ENCODE measurements around the gene MFSD2B.

MFSD2B gene

DNA sequence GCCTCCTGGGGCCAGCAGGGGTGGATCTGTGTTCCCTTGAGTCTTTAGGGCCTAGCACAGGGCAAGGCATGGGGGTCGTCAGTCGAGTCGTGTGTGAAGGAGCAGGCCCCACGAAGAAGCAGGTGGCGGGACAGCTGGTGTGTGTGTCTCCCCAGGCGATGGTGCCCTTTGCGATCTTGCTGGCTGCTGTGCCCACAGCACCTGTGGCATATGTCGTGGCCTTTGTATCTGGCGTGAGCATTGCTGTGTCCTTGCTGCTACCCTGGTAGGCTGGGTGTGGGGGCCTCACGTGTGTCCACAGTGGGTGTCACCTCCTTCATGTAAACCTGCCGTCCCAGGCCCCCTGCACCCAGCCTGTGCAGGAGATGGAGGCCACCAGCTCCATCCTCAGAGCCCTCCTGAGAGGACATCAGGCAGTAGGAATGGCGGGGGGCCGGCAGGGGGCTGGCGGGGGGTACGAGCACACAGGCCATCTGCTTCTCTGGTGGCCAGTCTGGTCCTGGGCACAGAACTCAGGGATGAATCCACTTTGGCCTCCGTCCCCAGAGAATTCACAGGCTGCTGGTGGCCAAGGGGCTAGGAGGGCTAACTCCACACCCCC is 13.2 kb downstream of the MFSD2B start:
- H3K9me3 ChIP-seq (ENCODE audit: insufficient read depth, low read length) = no peaks in the 10 kb centered on the region
- no peaks in the 10 kb centered on the region for H4K20me1 ChIP-seq (ENCODE audit: low read depth, low read length)
- TF ChIP-seq, protein P1, sequence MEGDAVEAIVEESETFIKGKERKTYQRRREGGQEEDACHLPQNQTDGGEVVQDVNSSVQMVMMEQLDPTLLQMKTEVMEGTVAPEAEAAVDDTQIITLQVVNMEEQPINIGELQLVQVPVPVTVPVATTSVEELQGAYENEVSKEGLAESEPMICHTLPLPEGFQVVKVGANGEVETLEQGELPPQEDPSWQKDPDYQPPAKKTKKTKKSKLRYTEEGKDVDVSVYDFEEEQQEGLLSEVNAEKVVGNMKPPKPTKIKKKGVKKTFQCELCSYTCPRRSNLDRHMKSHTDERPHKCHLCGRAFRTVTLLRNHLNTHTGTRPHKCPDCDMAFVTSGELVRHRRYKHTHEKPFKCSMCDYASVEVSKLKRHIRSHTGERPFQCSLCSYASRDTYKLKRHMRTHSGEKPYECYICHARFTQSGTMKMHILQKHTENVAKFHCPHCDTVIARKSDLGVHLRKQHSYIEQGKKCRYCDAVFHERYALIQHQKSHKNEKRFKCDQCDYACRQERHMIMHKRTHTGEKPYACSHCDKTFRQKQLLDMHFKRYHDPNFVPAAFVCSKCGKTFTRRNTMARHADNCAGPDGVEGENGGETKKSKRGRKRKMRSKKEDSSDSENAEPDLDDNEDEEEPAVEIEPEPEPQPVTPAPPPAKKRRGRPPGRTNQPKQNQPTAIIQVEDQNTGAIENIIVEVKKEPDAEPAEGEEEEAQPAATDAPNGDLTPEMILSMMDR (IDR thresholded peaks at IDR 0.05; ENCODE audit: insufficient read depth, low read length, poor library complexity, severe bottlenecking) = no peak
- TF ChIP-seq EZH2phosphoT487 (conservative IDR thresholded peaks at IDR 0.05; ENCODE audit: low read length) = no peak
- H3K9me2 ChIP-seq (replicated peaks; ENCODE audit: insufficient read depth, low read length) = no peaks in the 10 kb centered on the region
- H3K4me2 ChIP-seq (ENCODE audit: low read depth, low read length, poor library complexity, severe bottlenecking) = no peak overlapping the region
- H2AFZ ChIP-seq (ENCODE audit: low read depth, low read length, severe bottlenecking) = no peak overlapping the region
- H3F3A ChIP-seq (ENCODE audit: insufficient read depth) = no peaks in the 10 kb centered on the region
- H3K36me3 ChIP-seq (ENCODE audit: low read length) = no peaks in the 10 kb centered on the region
- no peaks in the 10 kb centered on the region for H3K27me3 ChIP-seq (ENCODE audit: low read length)
- no peak overlapping the region for H3K27ac ChIP-seq (ENCODE audit: low read depth, low read length)
- no peaks in the 10 kb centered on the region; the same call in 1 of the 2 replicates for H3K79me2 ChIP-seq (ENCODE audit: insufficient read depth, low read length)
- H3K9ac ChIP-seq (ENCODE audit: low read length) = no peak overlapping the region
- no peak overlapping the region for H3K4me3 ChIP-seq (ENCODE audit: insufficient read depth, low read length, poor library complexity, severe bottlenecking)

DNA sequence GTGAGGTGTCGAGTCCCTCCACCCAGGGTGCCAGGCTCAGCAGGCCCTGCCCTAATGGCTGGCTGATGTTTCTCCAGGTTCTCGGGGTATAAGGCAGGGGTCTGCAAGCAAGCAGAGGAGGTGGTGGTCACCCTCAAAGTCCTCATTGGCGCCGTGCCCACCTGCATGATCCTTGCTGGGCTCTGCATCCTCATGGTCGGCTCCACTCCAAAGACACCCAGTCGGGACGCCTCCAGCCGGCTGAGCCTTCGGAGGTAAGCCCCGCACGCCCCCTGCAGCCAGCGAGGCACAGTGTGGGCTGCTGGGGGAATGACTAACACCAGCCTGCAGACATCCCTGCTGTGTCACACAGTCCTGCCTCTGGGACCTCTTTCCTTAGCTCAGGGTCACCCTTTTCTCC is 14.1 kb downstream of the MFSD2B start:
- H3K4me2 ChIP-seq (ENCODE audit: low read depth, low read length, poor library complexity, severe bottlenecking) = no peak overlapping the region
- no peaks in the 10 kb centered on the region for H3K36me3 ChIP-seq (ENCODE audit: low read length)
- H3K9me3 ChIP-seq (ENCODE audit: insufficient read depth, low read length) = no peaks in the 10 kb centered on the region
- no peaks in the 10 kb centered on the region for H3K9me2 ChIP-seq (replicated peaks; ENCODE audit: insufficient read depth, low read length)
- H4K20me1 ChIP-seq (ENCODE audit: low read depth, low read length) = no peaks in the 10 kb centered on the region
- H2AFZ ChIP-seq (ENCODE audit: low read depth, low read length, severe bottlenecking) = no peak overlapping the region
- no peaks in the 10 kb centered on the region for H3F3A ChIP-seq (ENCODE audit: insufficient read depth)
- H3K9ac ChIP-seq (ENCODE audit: low read length) = no peak overlapping the region
- H3K27me3 ChIP-seq (ENCODE audit: low read length) = no peaks in the 10 kb centered on the region
- no peak for TF ChIP-seq EZH2phosphoT487 (conservative IDR thresholded peaks at IDR 0.05; ENCODE audit: low read length)
- TF ChIP-seq, protein P1 (IDR thresholded peaks at IDR 0.05; ENCODE audit: insufficient read depth, low read length, poor library complexity, severe bottlenecking) = no peak
- H3K4me3 ChIP-seq (ENCODE audit: insufficient read depth, low read length, poor library complexity, severe bottlenecking) = no peak overlapping the region
- no peak overlapping the region for H3K27ac ChIP-seq (ENCODE audit: low read depth, low read length)
- H3K79me2 ChIP-seq (ENCODE audit: insufficient read depth, low read length) = no peaks in the 10 kb centered on the region; the same call in 1 of the 2 replicates

DNA sequence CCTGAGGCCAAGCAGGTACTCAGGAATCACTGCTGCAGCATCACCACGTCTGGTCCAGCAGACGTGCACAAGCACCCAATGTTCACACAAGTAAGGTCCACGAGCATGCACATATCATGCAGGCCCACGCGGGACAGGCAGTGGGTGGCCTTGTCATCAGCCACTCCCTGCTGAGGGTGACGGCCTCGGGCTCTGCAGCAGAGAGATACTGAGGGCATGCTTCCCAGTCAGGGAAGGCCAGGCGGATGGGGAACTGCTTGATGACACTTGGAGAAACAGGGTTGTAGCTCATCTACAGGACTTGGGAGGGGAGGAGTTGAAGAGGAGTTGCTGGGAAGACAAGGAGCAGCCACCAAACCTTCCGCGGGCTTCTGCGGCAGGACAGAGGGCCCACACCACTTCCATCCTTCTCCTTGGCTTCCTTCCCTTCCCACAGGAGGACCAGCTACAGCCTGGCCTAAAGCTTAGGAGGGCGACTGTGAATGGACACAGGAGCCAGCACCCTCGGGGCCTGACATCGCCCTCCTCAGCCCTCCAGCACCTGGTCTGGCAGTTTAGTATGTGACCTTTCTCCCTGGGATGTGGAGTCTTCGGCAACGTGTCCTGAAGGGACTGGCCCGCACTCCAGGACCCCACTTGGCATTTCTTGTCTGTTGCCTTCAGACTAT is 15.2 kb downstream of the MFSD2B start:
- H3K4me2 ChIP-seq (ENCODE audit: low read depth, low read length, poor library complexity, severe bottlenecking) = no peak overlapping the region

More for the DNA sequence above, 15.2 kb downstream of the MFSD2B start:
- Histone ChIP-seq H3K9me2 (replicated peaks; ENCODE audit: insufficient read depth, low read length) (no peaks in the 10 kb centered on the region), H3K79me2 (ENCODE audit: insufficient read depth, low read length) (no peaks in the 10 kb centered on the region; the same call in 1 of the 2 replicates), H3F3A (ENCODE audit: insufficient read depth) (no peaks in the 10 kb centered on the region), H3K9me3 (ENCODE audit: insufficient read depth, low read length) (no peaks in the 10 kb centered on the region), H3K27me3 (ENCODE audit: low read length) (no peaks in the 10 kb centered on the region), H3K4me3 (ENCODE audit: insufficient read depth, low read length, poor library complexity, severe bottlenecking) (no peak overlapping the region), H3K9ac (ENCODE audit: low read length) (no peak overlapping the region), H2AFZ (ENCODE audit: low read depth, low read length, severe bottlenecking) (no peak overlapping the region), H3K27ac (ENCODE audit: low read depth, low read length) (no peak overlapping the region), H4K20me1 (ENCODE audit: low read depth, low read length) (no peaks in the 10 kb centered on the region), H3K36me3 (ENCODE audit: low read length) (no peaks in the 10 kb centered on the region)
- TF ChIP-seq EZH2phosphoT487 (conservative IDR thresholded peaks at IDR 0.05; ENCODE audit: low read length) = no peak
- TF ChIP-seq, protein P1 (IDR thresholded peaks at IDR 0.05; ENCODE audit: insufficient read depth, low read length, poor library complexity, severe bottlenecking) = no peak

Data from SU-DHL-6 (cell line).